HEK293 (cell line): ENCODE measurements around the gene MINDY1.
A peak's percentile ranks its signal among the peaks of the same experiment; 100 is the strongest.

Source experiments
- CTCF ChIA-PET: fragments of 350-600 bp; formaldehyde crosslinking; extraction: SDS; loops from one replicate; lab custom pipeline; 2021; ENCODE audit warnings: antibody characterized with exemption; lab: Yijun Ruan, JAX
- POLR2A ChIA-PET: fragments of 300-600 bp; formaldehyde crosslinking; extraction: SDS; loops from one replicate; lab custom pipeline; 2020; ENCODE audit warnings: antibody characterized with exemption, inconsistent platforms; lab: Yijun Ruan, JAX
- H3K27ac ChIP-seq: fragments of 200-500 bp; sonication (Bioruptor generic); 2 replicates; pipeline ENCODE4 v1.5.1; 2014; ENCODE audit warnings: low read depth, low read length, control low read depth, inconsistent platforms; ENCODE audit errors: extremely low read depth
- H3K36me3 ChIP-seq, 2 experiments: fragments of 200-500 bp in 1 of 2; sonication (Bioruptor generic) in 1 of 2; 1 replicate in 1 of 2; 2 replicates in 1 of 2; pipeline ENCODE4 v1.5.1; 2014 to 2017; ENCODE audit warnings: inconsistent platforms in 2 of 2, low read length in 2 of 2; ENCODE audit not compliant: control insufficient read depth in 2 of 2, insufficient read depth in 1 of 2
- H3K4me1 ChIP-seq: fragments of 200-500 bp; sonication (Bioruptor generic); 2 replicates; pipeline ENCODE4 v1.5.1; 2014; ENCODE audit warnings: mild to moderate bottlenecking, low read length, inconsistent platforms; ENCODE audit not compliant: control insufficient read depth, insufficient read depth
- H3K4me3 ChIP-seq: 2 replicates; pipeline ENCODE4 v1.5.1; 2011; ENCODE audit warnings: low read depth, mild to moderate bottlenecking, control low read depth, low read length, moderate library complexity
- H3K9me3 ChIP-seq: fragments of 200-500 bp; sonication (Bioruptor generic); 2 replicates; pipeline ENCODE4 v1.5.1; 2014; ENCODE audit warnings: low read depth, low read length, inconsistent platforms; ENCODE audit not compliant: control insufficient read depth, insufficient read depth
- BCL11B ChIP-seq: fragments of 450-650 bp; formaldehyde crosslinking; IDR thresholded peaks from 2 replicates; pipeline ENCODE4 v1.5.1; 2016; ENCODE audit warnings: low read depth, missing biosample characterization, missing genetic modification characterization
- HOXC10 ChIP-seq: sonication (generic); formaldehyde crosslinking; IDR thresholded peaks from 2 replicates; pipeline ENCODE4 v1.8.1; 2023; ENCODE audit warnings: mild to moderate bottlenecking, missing genetic modification reagents
- MZF1 ChIP-seq: fragments of 450-650 bp; formaldehyde crosslinking; IDR thresholded peaks from 2 replicates; pipeline ENCODE4 v1.5.1; 2017; ENCODE audit warnings: missing biosample characterization, missing genetic modification characterization, borderline replicate concordance
- RBAK ChIP-seq: fragments of 450-650 bp; formaldehyde crosslinking; IDR thresholded peaks from 2 replicates; pipeline ENCODE4 v1.5.1; 2016; ENCODE audit warnings: missing biosample characterization, missing genetic modification characterization
- REPIN1 ChIP-seq: fragments of 450-650 bp; formaldehyde crosslinking; IDR thresholded peaks from 2 replicates; pipeline ENCODE4 v1.5.1; 2017; ENCODE audit warnings: missing biosample characterization, missing genetic modification characterization, low read depth
- SETDB1 ChIP-seq: IDR thresholded peaks from one replicate; pipeline ENCODE4 v1.6.1; 2017; ENCODE audit warnings: mild to moderate bottlenecking, low read length, moderate library complexity, mixed read lengths; ENCODE audit not compliant: insufficient read length
- ZNF16 ChIP-seq: fragments of 450-650 bp; formaldehyde crosslinking; IDR thresholded peaks from 2 replicates; pipeline ENCODE4 v1.5.1; 2016; ENCODE audit warnings: low read depth, missing biosample characterization, missing genetic modification characterization
- ZNF19 ChIP-seq: fragments of 450-650 bp; formaldehyde crosslinking; IDR thresholded peaks from 2 replicates; pipeline ENCODE4; 2016; ENCODE audit warnings: missing biosample characterization, missing genetic modification characterization, low read depth
- ZNF24 ChIP-seq: fragments of 450-650 bp; formaldehyde crosslinking; IDR thresholded peaks from 2 replicates; pipeline ENCODE4 v1.5.1; 2016; ENCODE audit warnings: missing biosample characterization, missing genetic modification characterization
- ZNF394 ChIP-seq: fragments of 450-650 bp; formaldehyde crosslinking; IDR thresholded peaks from 2 replicates; pipeline ENCODE4 v1.5.1; 2016; ENCODE audit warnings: missing biosample characterization, missing genetic modification characterization, mild to moderate bottlenecking, moderate library complexity, borderline replicate concordance
- ZNF561 ChIP-seq: fragments of 450-650 bp; IDR thresholded peaks from 2 replicates; pipeline ENCODE4 v1.5.1; 2018; ENCODE audit warnings: missing biosample characterization, missing genetic modification characterization, borderline replicate concordance
- ZNF600 ChIP-seq: fragments of 450-650 bp; formaldehyde crosslinking; IDR thresholded peaks from 2 replicates; pipeline ENCODE4 v1.5.1; 2016; ENCODE audit warnings: missing biosample characterization, missing genetic modification characterization
- ZNF629 ChIP-seq: fragments of 450-650 bp; formaldehyde crosslinking; IDR thresholded peaks from 2 replicates; pipeline ENCODE4 v1.5.1; 2017; ENCODE audit warnings: missing biosample characterization, missing genetic modification characterization
- ZNF76 ChIP-seq: fragments of 450-650 bp; formaldehyde crosslinking; IDR thresholded peaks from 2 replicates; pipeline ENCODE4; 2016; ENCODE audit warnings: low read depth, missing biosample characterization, missing genetic modification characterization, borderline replicate concordance
- ZNF837 ChIP-seq: fragments of 450-650 bp; formaldehyde crosslinking; IDR thresholded peaks from 2 replicates; pipeline ENCODE4 v1.5.1; 2016; ENCODE audit warnings: missing biosample characterization, missing genetic modification characterization
- TF ChIP-seq, protein P1 (sequence below): fragments of 450-650 bp; formaldehyde crosslinking; IDR thresholded peaks from 2 replicates; pipeline ENCODE4 v1.5.1; 2016; ENCODE audit warnings: missing biosample characterization, missing genetic modification characterization
- TF ChIP-seq, protein P2 (sequence below): fragments of 450-650 bp; formaldehyde crosslinking; IDR thresholded peaks from 2 replicates; pipeline ENCODE4 v1.5.1; 2016; ENCODE audit warnings: missing biosample characterization, missing genetic modification characterization
- TF ChIP-seq, protein P3 (sequence below): fragments of 450-650 bp; formaldehyde crosslinking; IDR thresholded peaks from 2 replicates; pipeline ENCODE4 v1.5.1; 2016; ENCODE audit warnings: missing biosample characterization, missing genetic modification characterization

Gene MINDY1

DNA sequence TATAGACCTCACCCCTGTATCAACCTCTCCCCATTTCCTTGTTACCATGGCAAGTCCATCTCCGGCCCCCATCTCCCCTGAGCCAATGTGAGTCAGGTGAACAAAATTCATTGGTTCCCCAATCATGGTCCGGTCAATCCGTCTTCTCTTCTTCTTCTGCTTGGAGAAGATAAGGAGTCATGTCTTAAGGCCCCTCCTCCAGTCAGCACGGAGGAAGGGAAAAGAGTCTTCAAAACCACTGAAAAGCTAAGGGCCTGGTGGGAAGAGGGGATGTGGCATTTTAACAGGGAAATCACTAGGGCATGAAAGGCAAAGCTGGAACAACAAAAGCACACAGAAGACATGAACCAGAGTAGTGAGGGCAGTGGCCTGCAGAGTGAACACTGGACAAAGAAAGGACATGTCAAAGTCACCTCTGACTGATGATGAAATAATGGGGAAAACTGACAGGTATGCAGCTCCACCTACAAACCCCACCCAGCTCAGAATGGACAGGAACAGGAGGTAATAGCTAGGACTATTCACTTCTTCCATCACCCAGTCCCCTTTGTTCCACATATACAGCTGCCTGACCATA is 48.4 kb upstream of the MINDY1 start:
- Histone ChIP-seq H3K27ac (no peak overlapping the region), H3K36me3 (peaks cover 0 to 69% of the 10 kb centered on the region in 2 experiments; a peak in 2 of 3 replicates), H3K4me3 (no peak overlapping the region), H3K9me3 (no peaks in the 10 kb centered on the region), H3K4me1 (peaks cover 4% of the 10 kb centered on the region; the same call in 1 of the 2 replicates)
- CTCF ChIA-PET: interaction anchor here (0.6 to 1.3 kb wide), 2 partner anchors 9 to 42 kb away, joined by 4 to 5 read pairs; no protein-coding TSS in a partner anchor
- no peak for TF ChIP-seq ZNF394
- TF ChIP-seq MZF1 (tag by site-specific recombination): no peak
- TF ChIP-seq RBAK (tag by site-specific recombination): no peak
- POLR2A ChIA-PET: interaction anchor here (0.6 to 0.8 kb wide), 2 partner anchors 15 to 475 kb away, joined by 3 to 5 read pairs; partner anchors contain the start of gene MCL1

DNA sequence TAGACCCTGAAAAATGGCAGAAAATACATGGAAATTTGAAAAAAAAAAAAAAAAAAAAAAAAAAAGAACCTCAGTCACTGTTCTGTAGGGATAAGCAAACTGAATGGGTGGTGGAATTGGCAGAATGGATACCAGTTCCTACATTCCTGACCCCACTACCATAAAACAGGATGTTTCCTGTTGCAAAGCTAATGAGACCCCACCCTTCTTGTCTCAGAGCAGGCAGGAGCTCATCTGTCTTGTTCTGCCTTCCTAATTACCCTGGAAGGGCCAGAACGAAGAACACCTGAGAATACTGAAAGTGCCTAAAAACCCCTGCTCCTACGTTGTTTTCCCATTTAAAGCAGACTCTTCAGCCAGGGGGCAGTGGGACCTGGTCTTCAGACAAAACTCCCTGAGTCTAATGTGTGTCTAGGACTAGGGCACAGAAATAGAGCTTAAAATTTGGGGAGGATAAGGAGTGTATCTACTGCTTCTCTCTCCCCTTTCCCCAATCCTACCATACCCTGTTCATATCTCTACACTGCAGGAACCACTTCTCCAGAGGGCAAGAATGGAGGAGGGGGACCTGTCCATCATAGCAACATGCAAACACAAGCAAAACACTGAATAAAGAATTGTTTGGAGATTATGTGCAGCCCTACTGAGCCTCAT is 44.8 kb upstream of the MINDY1 start:
- Histone ChIP-seq H3K4me3 (no peak overlapping the region), H3K4me1 (no peaks in the 10 kb centered on the region), H3K9me3 (no peaks in the 10 kb centered on the region), H3K27ac (no peak overlapping the region), H3K36me3 (peaks cover 0 to 60% of the 10 kb centered on the region in 2 experiments; a peak in 2 of 3 replicates)
- ChIA-PET POLR2A (interaction anchor here (2.1 kb wide), 1 partner anchor 11 kb away, joined by 8 read pairs; no protein-coding TSS in a partner anchor), CTCF (interaction anchor here (3.0 kb wide), 1 partner anchor 8 kb away, joined by 11 read pairs; the partner anchor contains the start of genes CDC42SE1 and MLLT11)
- TF ChIP-seq, protein P1, sequence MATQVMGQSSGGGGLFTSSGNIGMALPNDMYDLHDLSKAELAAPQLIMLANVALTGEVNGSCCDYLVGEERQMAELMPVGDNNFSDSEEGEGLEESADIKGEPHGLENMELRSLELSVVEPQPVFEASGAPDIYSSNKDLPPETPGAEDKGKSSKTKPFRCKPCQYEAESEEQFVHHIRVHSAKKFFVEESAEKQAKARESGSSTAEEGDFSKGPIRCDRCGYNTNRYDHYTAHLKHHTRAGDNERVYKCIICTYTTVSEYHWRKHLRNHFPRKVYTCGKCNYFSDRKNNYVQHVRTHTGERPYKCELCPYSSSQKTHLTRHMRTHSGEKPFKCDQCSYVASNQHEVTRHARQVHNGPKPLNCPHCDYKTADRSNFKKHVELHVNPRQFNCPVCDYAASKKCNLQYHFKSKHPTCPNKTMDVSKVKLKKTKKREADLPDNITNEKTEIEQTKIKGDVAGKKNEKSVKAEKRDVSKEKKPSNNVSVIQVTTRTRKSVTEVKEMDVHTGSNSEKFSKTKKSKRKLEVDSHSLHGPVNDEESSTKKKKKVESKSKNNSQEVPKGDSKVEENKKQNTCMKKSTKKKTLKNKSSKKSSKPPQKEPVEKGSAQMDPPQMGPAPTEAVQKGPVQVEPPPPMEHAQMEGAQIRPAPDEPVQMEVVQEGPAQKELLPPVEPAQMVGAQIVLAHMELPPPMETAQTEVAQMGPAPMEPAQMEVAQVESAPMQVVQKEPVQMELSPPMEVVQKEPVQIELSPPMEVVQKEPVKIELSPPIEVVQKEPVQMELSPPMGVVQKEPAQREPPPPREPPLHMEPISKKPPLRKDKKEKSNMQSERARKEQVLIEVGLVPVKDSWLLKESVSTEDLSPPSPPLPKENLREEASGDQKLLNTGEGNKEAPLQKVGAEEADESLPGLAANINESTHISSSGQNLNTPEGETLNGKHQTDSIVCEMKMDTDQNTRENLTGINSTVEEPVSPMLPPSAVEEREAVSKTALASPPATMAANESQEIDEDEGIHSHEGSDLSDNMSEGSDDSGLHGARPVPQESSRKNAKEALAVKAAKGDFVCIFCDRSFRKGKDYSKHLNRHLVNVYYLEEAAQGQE (tag by site-specific recombination): no peak
- TF ChIP-seq ZNF561 (tag by site-specific recombination) (no peak), ZNF76 (no peak), ZNF16 (tag by site-specific recombination) (no peak), ZNF19 (tag by site-specific recombination) (no peak), REPIN1 (tag by site-specific recombination) (no peak), HOXC10 (CRISPR knock-in tag) (no peak), ZNF24 (tag by site-specific recombination) (no peak), ZNF600 (peak; percentile 52; the same call in 1 of the 2 replicates), ZNF837 (no peak)
- TF ChIP-seq, protein P2, sequence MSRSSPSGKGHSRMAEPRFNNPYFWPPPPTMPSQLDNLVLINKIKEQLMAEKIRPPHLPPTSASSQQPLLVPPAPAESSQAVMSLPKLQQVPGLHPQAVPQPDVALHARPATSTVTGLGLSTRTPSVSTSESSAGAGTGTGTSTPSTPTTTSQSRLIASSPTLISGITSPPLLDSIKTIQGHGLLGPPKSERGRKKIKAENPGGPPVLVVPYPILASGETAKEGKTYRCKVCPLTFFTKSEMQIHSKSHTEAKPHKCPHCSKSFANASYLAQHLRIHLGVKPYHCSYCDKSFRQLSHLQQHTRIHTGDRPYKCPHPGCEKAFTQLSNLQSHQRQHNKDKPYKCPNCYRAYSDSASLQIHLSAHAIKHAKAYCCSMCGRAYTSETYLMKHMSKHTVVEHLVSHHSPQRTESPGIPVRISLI (tag by site-specific recombination): peak; percentile 55; the same call in 1 of the 2 replicates

DNA sequence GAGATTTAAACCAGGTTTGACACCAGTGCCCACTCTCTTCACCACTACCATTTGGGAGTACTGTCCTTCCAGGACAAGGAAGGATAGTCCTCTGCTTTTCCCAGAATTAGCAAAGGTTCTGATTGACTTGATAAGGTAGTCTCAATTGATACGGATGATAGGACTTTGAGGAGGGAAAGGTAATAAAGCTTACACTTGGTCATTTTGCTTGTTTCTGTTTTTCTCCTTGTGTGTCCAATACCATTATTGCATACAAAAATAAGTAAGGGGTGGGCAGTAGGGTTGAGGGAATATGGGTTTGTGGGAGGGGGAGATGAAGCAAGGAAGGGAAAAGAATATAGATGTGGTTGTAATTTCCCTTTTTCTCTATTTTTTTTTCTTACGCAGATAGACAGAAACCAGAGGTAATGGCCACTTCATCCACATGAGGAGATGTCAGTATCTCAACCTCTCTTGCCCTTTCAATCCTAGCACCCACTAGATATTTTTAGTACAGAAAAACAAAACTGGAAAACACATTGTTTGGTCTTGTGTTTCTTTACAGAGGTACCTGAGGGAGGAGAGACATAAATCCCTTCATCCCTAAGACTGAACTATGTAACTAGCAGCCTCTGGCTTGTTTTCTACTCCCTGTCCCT is 43.5 kb upstream of the MINDY1 start:
- CTCF ChIA-PET: interaction anchor here (1.1 to 3.0 kb wide), 2 partner anchors 8 to 10 kb away, joined by 5 to 11 read pairs; partner anchors contain the start of genes CDC42SE1 and MLLT11
- no peak overlapping the region for H3K27ac ChIP-seq
- TF ChIP-seq SETDB1: no peak
- TF ChIP-seq, protein P3, sequence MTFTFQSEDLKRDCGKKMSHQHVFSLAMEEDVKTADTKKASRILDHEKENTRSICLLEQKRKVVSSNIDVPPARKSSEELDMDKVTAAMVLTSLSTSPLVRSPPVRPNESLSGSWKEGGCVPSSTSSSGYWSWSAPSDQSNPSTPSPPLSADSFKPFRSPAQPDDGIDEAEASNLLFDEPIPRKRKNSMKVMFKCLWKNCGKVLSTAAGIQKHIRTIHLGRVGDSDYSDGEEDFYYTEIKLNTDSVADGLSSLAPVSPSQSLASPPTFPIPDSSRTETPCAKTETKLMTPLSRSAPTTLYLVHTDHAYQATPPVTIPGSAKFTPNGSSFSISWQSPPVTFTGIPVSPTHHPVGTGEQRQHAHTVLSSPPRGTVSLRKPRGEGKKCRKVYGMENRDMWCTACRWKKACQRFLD (tag by site-specific recombination): no peak
- no peak for TF ChIP-seq ZNF629 (tag by site-specific recombination)
- no peak for TF ChIP-seq BCL11B (tag by site-specific recombination)

More for the DNA sequence above, 43.5 kb upstream of the MINDY1 start:
- H3K36me3 ChIP-seq: peaks cover 0 to 47% of the 10 kb centered on the region in 2 experiments; a peak in 2 of 3 replicates
- no peaks in the 10 kb centered on the region for H3K4me1 ChIP-seq
- H3K4me3 ChIP-seq: no peak overlapping the region
- no peaks in the 10 kb centered on the region for H3K9me3 ChIP-seq
- POLR2A ChIA-PET: interaction anchor here (0.6 to 1.2 kb wide), 5 partner anchors 9 to 53 kb away, joined by 3 to 5 read pairs (median 3); partner anchors contain the start of genes CDC42SE1 and MLLT11
